HUES6 (cell line): ENCODE results near the gene LBP.

ENCODE experiments used
- H3K27ac ChIP-seq: 2 replicates; pipeline ENCODE4 v1.7.0; 2013; ENCODE audit warnings: low read depth, mild to moderate bottlenecking, low read length, inconsistent platforms
- H3K27me3 ChIP-seq: 2 replicates; pipeline ENCODE4 v1.6.1; 2013; ENCODE audit warnings: low read length; ENCODE audit not compliant: control insufficient read depth, insufficient read depth
- H3K36me3 ChIP-seq: 2 replicates; pipeline ENCODE4 v1.6.1; 2013; ENCODE audit warnings: low read length; ENCODE audit not compliant: control insufficient read depth, insufficient read depth
- H3K4me1 ChIP-seq: 2 replicates; pipeline ENCODE4 v1.6.1; 2013; ENCODE audit warnings: low read length; ENCODE audit not compliant: control insufficient read depth, insufficient read depth
- H3K4me3 ChIP-seq: 2 replicates; pipeline ENCODE4 v1.5.1; 2013; ENCODE audit warnings: low read depth, low read length
- H3K9ac ChIP-seq: one replicate; pipeline ENCODE4 v1.6.1; 2013; ENCODE audit warnings: mild to moderate bottlenecking, low read length
- H3K9me3 ChIP-seq: 2 replicates; pipeline ENCODE4 v1.6.1; 2013; ENCODE audit warnings: low read depth, low read length; ENCODE audit not compliant: control insufficient read depth, insufficient read depth

LBP gene

DNA sequence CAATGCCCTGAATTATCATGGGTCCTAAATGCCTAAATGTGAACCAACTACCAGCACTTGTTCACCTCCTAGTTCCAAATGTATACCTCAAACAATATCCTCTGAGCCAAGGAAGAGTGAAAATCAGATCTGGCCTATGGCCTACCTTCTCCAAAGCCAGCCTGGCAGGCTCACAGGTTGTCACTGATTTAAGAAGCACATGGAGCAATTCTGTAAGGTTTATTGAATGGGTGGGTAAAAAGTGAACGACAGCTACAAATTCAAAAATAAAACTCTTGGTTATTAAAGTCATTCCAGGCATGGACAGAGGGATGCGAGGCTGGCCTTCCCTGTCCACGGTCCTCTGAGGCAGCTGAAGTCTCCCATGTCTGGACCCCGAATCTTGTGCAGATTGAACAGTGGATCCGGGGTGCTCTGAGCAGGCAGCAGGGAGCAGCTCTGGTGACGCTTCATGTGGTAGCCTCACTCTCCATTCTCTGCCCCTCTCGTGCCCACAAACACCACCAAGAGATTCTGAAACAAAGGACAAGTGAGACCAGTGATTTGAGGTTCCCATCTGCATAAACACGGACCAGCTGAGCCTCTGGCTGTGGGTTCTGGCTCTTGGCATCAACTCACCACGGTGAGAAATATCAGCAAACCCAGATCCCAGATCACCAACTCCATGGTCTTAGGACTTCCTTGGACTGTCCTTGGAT, 74.3 kb downstream of the LBP start:
- H3K4me3 ChIP-seq, result no peak overlapping the region
- H3K9ac ChIP-seq, result no peak overlapping the region
- no peaks in the 10 kb centered on the region for H3K27me3 ChIP-seq
- no peaks in the 10 kb centered on the region for H3K9me3 ChIP-seq
- peaks cover 13% of the 10 kb centered on the region for H3K4me1 ChIP-seq
- peaks cover 85% of the 10 kb centered on the region for H3K36me3 ChIP-seq
- H3K27ac ChIP-seq, result no peak overlapping the region

DNA sequence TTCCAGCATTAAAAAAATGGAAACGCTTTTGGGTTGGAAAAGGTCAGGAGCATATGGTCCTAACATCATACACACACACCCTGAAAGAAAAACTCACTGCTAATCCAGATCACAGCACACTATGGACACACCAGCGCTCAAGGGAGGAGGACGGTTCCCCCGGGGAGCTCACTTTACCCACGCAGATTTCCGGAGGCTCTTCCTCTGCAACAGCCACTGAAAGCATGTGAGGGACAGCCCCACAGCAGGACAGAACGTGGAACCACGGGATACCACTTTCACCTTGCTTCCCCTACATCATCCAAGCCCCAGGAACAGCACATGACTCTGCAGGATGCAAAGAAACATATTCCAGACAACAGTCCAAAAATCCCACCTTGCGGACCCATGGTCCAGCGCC, 75.6 kb downstream of the LBP start:
- Histone ChIP-seq H3K4me3 (no peak overlapping the region), H3K4me1 (peaks cover 7% of the 10 kb centered on the region), H3K9ac (no peak overlapping the region), H3K9me3 (no peaks in the 10 kb centered on the region), H3K36me3 (peaks cover 93% of the 10 kb centered on the region), H3K27me3 (no peaks in the 10 kb centered on the region), H3K27ac (no peak overlapping the region)

DNA sequence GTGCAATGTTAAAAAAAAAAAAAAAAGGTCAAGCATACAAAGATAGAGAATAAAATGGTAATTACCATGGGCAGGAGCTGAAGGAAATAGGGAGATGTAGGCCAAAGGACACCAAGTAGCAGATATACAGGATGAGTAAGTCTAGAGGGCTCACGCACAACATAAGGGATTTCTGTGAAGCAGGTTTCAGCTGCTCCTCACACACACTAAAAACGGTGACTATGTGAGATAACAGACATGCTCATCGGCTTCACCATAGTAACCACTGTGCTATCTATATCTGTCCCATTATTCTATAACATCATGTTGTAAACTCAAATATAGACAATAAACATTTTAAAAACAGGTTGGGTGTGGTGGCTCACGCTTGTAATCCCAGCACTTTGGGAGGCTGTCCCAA, 77.3 kb downstream of the LBP start:
- no peak overlapping the region for H3K4me3 ChIP-seq
- H3K9me3 ChIP-seq, result no peaks in the 10 kb centered on the region
- H3K9ac ChIP-seq, result no peak overlapping the region
- H3K27me3 ChIP-seq, result no peaks in the 10 kb centered on the region
- H3K36me3 ChIP-seq, result peaks cover 99% of the 10 kb centered on the region
- no peak overlapping the region for H3K27ac ChIP-seq
- no peaks in the 10 kb centered on the region; the same call in 1 of the 2 replicates for H3K4me1 ChIP-seq

DNA sequence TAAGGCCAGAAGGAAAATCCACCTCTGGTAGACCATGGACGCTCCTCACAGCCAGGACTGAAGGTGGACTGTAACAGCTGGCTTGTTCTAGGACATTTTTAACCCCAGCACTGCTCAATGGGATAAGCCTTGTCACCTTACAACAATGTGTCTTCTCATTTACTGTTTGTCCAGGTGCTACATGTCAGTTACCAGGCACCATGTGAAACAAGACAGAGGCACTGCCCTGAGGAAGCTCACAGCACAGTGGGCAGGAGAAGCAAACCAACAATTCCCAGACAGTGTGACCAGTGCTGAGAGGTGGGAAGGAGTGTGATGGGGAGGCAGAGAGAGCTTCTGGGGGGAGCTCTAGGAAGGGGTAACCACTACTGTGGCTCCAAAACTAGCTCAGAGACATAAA, 78.1 kb downstream of the LBP start:
- H3K9ac ChIP-seq, result no peak overlapping the region
- no peak overlapping the region for H3K27ac ChIP-seq
- no peaks in the 10 kb centered on the region for H3K27me3 ChIP-seq
- no peak overlapping the region for H3K4me3 ChIP-seq
- H3K4me1 ChIP-seq, result no peaks in the 10 kb centered on the region; the same call in 1 of the 2 replicates
- no peaks in the 10 kb centered on the region for H3K9me3 ChIP-seq
- peaks cover 99% of the 10 kb centered on the region for H3K36me3 ChIP-seq

DNA sequence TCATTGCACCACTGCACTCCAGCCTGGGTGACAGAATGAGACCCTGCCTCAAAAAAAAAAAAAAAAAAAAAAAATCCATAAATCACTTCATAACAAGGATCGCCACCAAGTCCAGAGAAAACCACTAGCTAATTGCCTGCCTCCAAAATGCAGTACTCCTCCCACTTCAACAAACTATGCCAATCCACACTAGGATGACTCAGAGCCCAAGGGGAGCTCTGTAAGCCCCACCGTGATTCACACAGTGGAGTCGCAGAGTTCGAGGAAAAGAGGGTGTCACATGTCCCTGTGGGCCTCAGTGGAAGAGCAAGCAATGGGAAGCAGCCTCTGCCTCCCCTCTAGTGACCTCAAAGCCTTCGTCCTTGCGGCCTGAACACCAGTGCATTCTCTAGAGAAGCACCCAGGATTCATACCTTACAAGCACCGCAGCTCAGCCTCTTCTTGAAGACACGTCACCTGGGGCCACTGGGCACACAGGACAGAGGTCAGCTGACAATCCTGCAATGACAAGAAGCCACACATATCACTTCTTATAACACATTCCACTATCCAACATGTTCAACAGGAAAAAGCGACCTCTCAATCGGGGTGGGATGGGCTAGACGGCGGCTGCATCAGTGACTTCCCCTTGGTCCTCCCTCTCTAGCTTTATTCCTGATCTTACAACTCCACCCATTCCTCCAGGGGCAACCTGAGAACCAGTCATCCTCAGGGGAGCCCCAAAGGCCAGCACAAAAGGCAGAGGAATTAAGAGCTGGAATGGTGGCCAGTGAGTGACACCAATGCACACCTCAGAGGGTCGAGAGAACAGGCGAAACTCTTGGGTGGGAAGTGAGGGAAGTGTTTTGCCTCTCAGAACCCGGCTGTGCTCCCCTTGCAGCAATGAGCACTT, 80.0 kb downstream of the LBP start:
- no peak overlapping the region for H3K27ac ChIP-seq
- H3K36me3 ChIP-seq, result peaks cover 97% of the 10 kb centered on the region

More for the DNA sequence above, 80.0 kb downstream of the LBP start:
- no peaks in the 10 kb centered on the region; the same call in 1 of the 2 replicates for H3K4me1 ChIP-seq
- H3K9me3 ChIP-seq, result no peaks in the 10 kb centered on the region
- no peak overlapping the region for H3K9ac ChIP-seq
- no peaks in the 10 kb centered on the region for H3K27me3 ChIP-seq
- H3K4me3 ChIP-seq, result no peak overlapping the region
